Mesenchymal stem cell (in vitro differentiated cells and primary cell): Measurements from ENCODE around the gene PYGO1.
"Not testable (repeated sequence)": the region's sequence is repeated elsewhere in the genome, so short reads cannot be mapped to it uniquely, and the experiment has no call there.

Experiments
- DNase-seq: peaks from one replicate; pipeline ENCODE4 v3.0.0-alpha.2; 2013
- H2AFZ ChIP-seq: one replicate; pipeline ENCODE4 v1.6.1; 2013; ENCODE audit warnings: low read depth, mild to moderate bottlenecking, control low read depth, inconsistent platforms, low read length, moderate library complexity
- H2AK5ac ChIP-seq: 2 replicates; pipeline ENCODE4 v1.6.1; 2013; ENCODE audit warnings: low read length, moderate library complexity, mild to moderate bottlenecking, inconsistent platforms; ENCODE audit not compliant: severe bottlenecking
- H2BK120ac ChIP-seq: one replicate; pipeline ENCODE4 v1.6.1; 2013; ENCODE audit warnings: low read depth, mild to moderate bottlenecking, inconsistent platforms, low read length, moderate library complexity
- H2BK12ac ChIP-seq, 2 experiments: one replicate each; pipeline ENCODE4 v1.6.1; 2013; ENCODE audit warnings: inconsistent platforms in 2 of 2, low read length in 2 of 2, mild to moderate bottlenecking in 2 of 2, moderate library complexity in 2 of 2, control low read depth in 1 of 2
- H2BK15ac ChIP-seq: one replicate; pipeline ENCODE4 v1.6.1; 2013; ENCODE audit warnings: mild to moderate bottlenecking, low read depth, inconsistent platforms; ENCODE audit not compliant: poor library complexity, severe bottlenecking
- H2BK5ac ChIP-seq: 2 replicates; pipeline ENCODE4 v1.6.1; 2013; ENCODE audit warnings: low read depth, mild to moderate bottlenecking, low read length, control low read depth, inconsistent platforms; ENCODE audit not compliant: poor library complexity, severe bottlenecking
- H3K14ac ChIP-seq, 2 experiments: one replicate each; pipeline ENCODE4 v1.6.1; 2013; ENCODE audit warnings: inconsistent platforms in 2 of 2, low read length in 2 of 2, control low read depth in 1 of 2, mild to moderate bottlenecking in 1 of 2, moderate library complexity in 1 of 2
- H3K18ac ChIP-seq, 2 experiments: one replicate each; pipeline ENCODE4 v1.6.1; 2013; ENCODE audit warnings: inconsistent platforms in 2 of 2, low read length in 2 of 2, control low read depth in 1 of 2, low read depth in 1 of 2, mild to moderate bottlenecking in 1 of 2
- H3K23ac ChIP-seq, 2 experiments: one replicate each; pipeline ENCODE4 v1.6.1; 2013; ENCODE audit warnings: inconsistent platforms in 2 of 2, low read length in 2 of 2, mild to moderate bottlenecking in 2 of 2, moderate library complexity in 2 of 2, control low read depth in 1 of 2
- H3K27ac ChIP-seq: 2 replicates; pipeline ENCODE4 v1.5.1; 2013; ENCODE audit warnings: mild to moderate bottlenecking, moderate library complexity, low read length, control low read depth, inconsistent platforms; ENCODE audit not compliant: poor library complexity, severe bottlenecking
- H3K27me3 ChIP-seq, 2 experiments: 2 replicates each; pipeline versions ENCODE4 v1.6.1 to v1.7.0; 2013; ENCODE audit warnings: low read length in 2 of 2, mild to moderate bottlenecking in 2 of 2, moderate library complexity in 2 of 2, control low read depth in 1 of 2, inconsistent platforms in 1 of 2; ENCODE audit not compliant: control insufficient read depth in 1 of 2, insufficient read depth in 1 of 2
- H3K36me3 ChIP-seq, 2 experiments: 2 replicates each; pipeline versions ENCODE4 v1.6.1 to v1.7.0; 2013; ENCODE audit warnings: low read length in 2 of 2, control low read depth in 1 of 2, inconsistent platforms in 1 of 2, low read depth in 1 of 2, mild to moderate bottlenecking in 1 of 2; ENCODE audit not compliant: insufficient read depth in 2 of 2, control insufficient read depth in 1 of 2
- H3K4ac ChIP-seq, 2 experiments: one replicate each; pipeline ENCODE4 v1.6.1; 2013; ENCODE audit warnings: inconsistent platforms in 2 of 2, low read length in 2 of 2, mild to moderate bottlenecking in 2 of 2, moderate library complexity in 2 of 2, control low read depth in 1 of 2, low read depth in 1 of 2
- H3K4me1 ChIP-seq: 2 replicates; pipeline ENCODE4 v1.6.1; 2013; ENCODE audit warnings: low read depth, low read length, control low read depth; ENCODE audit not compliant: control insufficient read depth, insufficient read depth
- H3K4me2 ChIP-seq: 2 replicates; pipeline ENCODE4 v1.6.1; 2013; ENCODE audit warnings: low read length, mild to moderate bottlenecking, inconsistent platforms; ENCODE audit not compliant: poor library complexity, severe bottlenecking
- H3K4me3 ChIP-seq, 2 experiments: 2 replicates each; pipeline versions ENCODE4 v1.5.1 to v1.7.0; 2013; ENCODE audit warnings: low read length in 2 of 2, mild to moderate bottlenecking in 2 of 2, control low read depth in 1 of 2, low read depth in 1 of 2; ENCODE audit not compliant: insufficient read depth in 1 of 2
- H3K79me1 ChIP-seq: replicated peaks from 2 replicates; pipeline ENCODE4 v1.6.1; 2013; ENCODE audit warnings: mild to moderate bottlenecking, control low read depth, low read length, inconsistent platforms; ENCODE audit not compliant: poor library complexity, severe bottlenecking
- H3K9ac ChIP-seq: 2 replicates; pipeline ENCODE4 v1.7.0; 2013; ENCODE audit warnings: mild to moderate bottlenecking, low read length, moderate library complexity
- H3K9me3 ChIP-seq: 2 replicates; pipeline ENCODE4 v1.7.0; 2013; ENCODE audit warnings: mild to moderate bottlenecking, low read length; ENCODE audit not compliant: control insufficient read depth
- H4K8ac ChIP-seq: one replicate; pipeline ENCODE4 v1.6.1; 2013; ENCODE audit warnings: inconsistent platforms, mild to moderate bottlenecking, low read length, moderate library complexity
- H4K91ac ChIP-seq: one replicate; pipeline ENCODE4 v1.6.1; 2013; ENCODE audit warnings: mild to moderate bottlenecking, low read length, inconsistent platforms
- WGBS: methylation state at CpG from one replicate; pipeline ENCODE4 v1.1.7; 2013; ENCODE audit warnings: mixed read lengths; 5-methylcytosine and 5-hydroxymethylcytosine counted together

Gene PYGO1

GRCh38 chr15:55515491-55515890 lies 72.7 kb downstream of the PYGO1 start:
- Histone ChIP-seq H3K23ac (no peak overlapping the region), H3K27me3 (no peaks in the 10 kb centered on the region), H2AFZ (no peak overlapping the region), H2BK15ac (no peak overlapping the region), H3K4me3 (no peak overlapping the region), H2BK120ac (no peak overlapping the region), H3K18ac (no peak overlapping the region), H3K79me1 (no peaks in the 10 kb centered on the region), H4K8ac (no peak overlapping the region), H2BK12ac (no peak overlapping the region), H3K9me3 (no peaks in the 10 kb centered on the region), H3K14ac (no peak overlapping the region), H3K4me2 (no peak overlapping the region), H3K4ac (no peak overlapping the region), H3K27ac (no peak overlapping the region), H3K36me3 (no peaks in the 10 kb centered on the region), H2AK5ac (no peak overlapping the region), H4K91ac (no peak overlapping the region), H3K9ac (no peak overlapping the region), H2BK5ac (no peak overlapping the region), H3K4me1 (no peaks in the 10 kb centered on the region)
- DNase-seq: no peak
- WGBS: 95% methylated on average over 4 of the region's 4 CpGs

- Histone ChIP-seq H3K4ac (no peak overlapping the region), H3K79me1 (no peaks in the 10 kb centered on the region), H3K4me3 (no peak overlapping the region), H3K18ac (no peak overlapping the region), H2BK120ac (no peak overlapping the region), H3K36me3 (no peaks in the 10 kb centered on the region), H4K8ac (no peak overlapping the region), H3K9me3 (no peaks in the 10 kb centered on the region), H2AFZ (no peak overlapping the region), H3K9ac (no peak overlapping the region), H3K14ac (no peak overlapping the region), H2BK12ac (no peak overlapping the region), H3K23ac (no peak overlapping the region), H3K4me2 (no peak overlapping the region), H2BK15ac (no peak overlapping the region), H3K27ac (no peak overlapping the region), H2BK5ac (no peak overlapping the region), H2AK5ac (no peak overlapping the region), H4K91ac (peak overlapping the region; percentile 31), H3K27me3 (no peaks in the 10 kb centered on the region), H3K4me1 (no peaks in the 10 kb centered on the region)
- 98% methylated on average over 11 of the region's 12 CpGs for WGBS
- no peak for DNase-seq
Measured at GRCh38 chr15:55514414-55514850, 73.7 kb downstream of the PYGO1 start.

DNA sequence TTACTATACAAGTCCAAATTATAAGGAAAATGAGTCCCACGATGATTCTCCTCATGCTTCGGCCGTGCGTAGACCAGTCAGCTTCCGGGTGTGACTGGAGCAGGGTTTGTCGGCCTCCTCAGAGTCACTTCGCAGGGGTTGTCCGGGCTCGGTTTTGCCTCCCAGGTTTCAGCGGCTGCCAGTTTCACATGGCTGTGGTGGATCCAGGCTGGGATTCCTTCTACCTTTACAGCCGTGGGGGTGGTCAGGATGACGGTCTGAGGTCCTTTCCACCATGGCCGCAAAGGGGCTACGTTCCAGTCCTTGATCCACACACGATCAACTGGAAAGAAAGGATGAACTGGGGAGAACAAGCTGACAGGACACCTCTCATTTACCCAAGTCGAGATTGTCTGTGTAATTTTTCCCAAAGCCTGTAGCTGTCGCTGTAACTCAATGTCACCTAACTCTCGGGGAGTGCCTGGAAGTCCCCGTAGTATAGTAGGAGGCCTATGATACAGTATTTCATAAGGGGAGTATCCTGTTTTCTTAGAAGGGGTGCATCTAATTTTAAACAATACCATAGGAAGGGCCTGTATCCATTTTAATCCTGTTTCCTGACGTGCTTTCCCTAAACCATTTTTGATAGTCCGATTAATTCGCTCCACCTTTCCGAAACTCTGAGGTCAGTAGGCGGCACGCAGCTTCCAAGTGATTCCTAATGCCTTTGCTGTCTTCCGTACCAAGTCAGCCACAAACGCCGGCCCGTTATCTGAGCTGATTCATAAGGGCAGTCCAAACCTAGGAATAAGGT lies 74.3 kb downstream of the PYGO1 start:
- not testable (repeated sequence) for H2AFZ ChIP-seq, H3K27me3 ChIP-seq, H3K14ac ChIP-seq, H3K18ac ChIP-seq, H3K9ac ChIP-seq, H3K79me1 ChIP-seq, H3K4me3 ChIP-seq, H2BK120ac ChIP-seq, H3K4me1 ChIP-seq, H3K36me3 ChIP-seq, H2BK12ac ChIP-seq, H4K91ac ChIP-seq, H3K4me2 ChIP-seq, H3K4ac ChIP-seq, H3K9me3 ChIP-seq, H4K8ac ChIP-seq, H3K27ac ChIP-seq, H2AK5ac ChIP-seq, H2BK15ac ChIP-seq, H2BK5ac ChIP-seq, H3K23ac ChIP-seq
- 70% methylated on average over 29 of the region's 29 CpGs for WGBS
- DNase-seq: peak; percentile 66

GRCh38 chr15:55513152-55513551 lies 75.0 kb downstream of the PYGO1 start:
- no peak overlapping the region for H2BK120ac ChIP-seq
- no peak overlapping the region for H3K4ac ChIP-seq
- no peak overlapping the region for H3K23ac ChIP-seq
- no peak overlapping the region for H2AK5ac ChIP-seq
- no peak overlapping the region for H3K9ac ChIP-seq
- DNase-seq: peak; percentile 19
- H3K27me3 ChIP-seq: no peaks in the 10 kb centered on the region
- H3K4me2 ChIP-seq: no peak overlapping the region
- H3K14ac ChIP-seq: no peak overlapping the region
- no peaks in the 10 kb centered on the region for H3K9me3 ChIP-seq
- H3K79me1 ChIP-seq: no peaks in the 10 kb centered on the region
- WGBS: 71% methylated on average over 10 of the region's 11 CpGs
- H2BK15ac ChIP-seq: no peak overlapping the region
- H2AFZ ChIP-seq: no peak overlapping the region
- H3K18ac ChIP-seq: no peak overlapping the region
- no peaks in the 10 kb centered on the region for H3K36me3 ChIP-seq
- H3K4me1 ChIP-seq: no peaks in the 10 kb centered on the region
- H3K27ac ChIP-seq: no peak overlapping the region
- H2BK5ac ChIP-seq: no peak overlapping the region
- no peak overlapping the region for H2BK12ac ChIP-seq
- no peak overlapping the region for H4K91ac ChIP-seq
- no peak overlapping the region for H3K4me3 ChIP-seq
- H4K8ac ChIP-seq: no peak overlapping the region
